ENCODE results near the gene ITGA2.

Gene ITGA2

DNA sequence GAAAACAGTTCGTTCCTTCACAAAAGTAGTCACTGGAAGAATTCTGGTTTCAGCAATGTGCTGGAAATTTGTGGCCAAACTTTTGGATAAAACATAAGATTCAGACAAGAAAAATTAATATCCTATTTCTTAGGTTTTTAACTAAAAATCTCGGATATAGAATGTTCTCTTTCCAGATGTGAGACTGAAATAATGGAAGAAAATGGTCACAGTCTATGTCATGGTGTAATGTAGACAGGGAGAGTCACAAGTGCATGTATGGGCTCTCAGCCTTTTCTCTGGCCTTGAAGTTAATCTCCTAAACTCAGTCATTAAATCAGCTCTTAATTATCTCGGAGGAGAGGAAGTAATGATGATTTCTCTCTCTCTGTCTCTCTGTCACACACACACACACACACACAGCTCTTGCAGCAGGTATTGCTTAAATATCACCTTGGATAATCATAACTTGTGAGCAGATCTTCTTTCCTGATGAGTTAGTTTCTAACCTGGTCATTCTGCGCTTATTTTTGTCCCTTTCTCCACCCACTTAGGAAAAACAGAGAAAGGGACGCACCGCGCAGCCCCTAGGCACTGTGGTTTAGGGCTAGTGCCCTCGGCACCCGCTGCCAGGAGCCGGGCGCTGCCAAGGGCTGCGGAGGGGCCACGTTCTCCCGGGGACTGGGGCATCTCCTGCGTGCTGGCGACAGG lies 672 bp upstream of the ITGA2 start:
- DNase-seq, result peak in 1 of 5 donors; percentile 23

DNA sequence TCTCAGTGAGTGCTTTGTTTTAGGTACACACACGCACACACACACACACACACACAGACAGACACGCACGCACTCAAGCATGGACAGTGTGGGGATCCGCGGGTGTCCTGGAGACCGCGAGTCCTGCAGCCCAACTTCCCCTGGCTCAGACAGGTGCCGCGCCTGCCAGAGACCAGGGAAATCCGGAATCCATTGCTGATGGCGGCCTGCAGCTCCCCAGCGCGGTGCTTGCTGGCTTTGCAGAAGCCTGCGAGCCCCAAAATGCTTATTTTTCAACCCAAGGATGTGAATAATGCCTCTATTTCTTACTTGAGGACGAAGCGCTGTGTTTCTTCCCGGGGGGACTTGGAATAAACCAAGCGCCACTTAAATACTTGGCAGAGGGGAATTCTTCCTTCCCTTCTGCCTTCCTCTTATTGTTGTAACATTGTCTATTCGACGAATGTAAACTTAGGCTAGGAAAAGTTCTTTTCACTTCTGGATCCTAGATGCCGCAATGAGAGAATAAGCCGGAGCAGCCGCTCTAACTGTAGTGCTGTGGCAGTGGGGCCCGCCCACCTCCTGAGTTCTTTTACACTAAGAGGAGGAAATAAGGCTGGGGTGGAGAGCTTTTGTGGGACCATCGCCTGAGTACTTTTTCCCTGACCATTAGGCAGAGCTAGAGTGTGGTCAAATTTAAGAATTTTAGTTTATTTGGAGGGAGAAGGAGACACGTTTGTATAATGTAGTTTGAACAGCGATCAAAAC lies 802 bp downstream of the ITGA2 start:
- DNase-seq, result peak in 4 of 5 donors; percentile 8 to 52 (median 12)

DNA sequence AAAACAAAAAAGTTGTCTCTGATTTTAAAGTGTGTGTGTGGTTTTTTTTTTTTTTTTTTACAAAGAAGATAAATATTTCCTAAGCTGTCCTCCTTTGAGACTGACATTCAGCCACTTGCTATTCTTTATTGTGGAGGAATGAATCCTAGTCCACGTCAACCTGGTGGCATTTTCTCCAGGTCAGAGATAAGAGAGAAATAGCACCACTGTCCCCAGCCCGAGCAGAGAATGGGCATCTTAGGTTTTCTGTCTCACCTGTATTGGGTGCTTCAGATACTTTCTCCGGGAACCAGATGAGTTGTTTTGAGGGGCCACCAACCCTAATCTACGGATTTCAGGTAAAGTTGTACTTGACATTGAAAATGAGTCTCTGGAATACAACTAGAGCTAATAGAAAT lies 1.4 kb downstream of the ITGA2 start:
- DNase-seq, result no peak

DNA sequence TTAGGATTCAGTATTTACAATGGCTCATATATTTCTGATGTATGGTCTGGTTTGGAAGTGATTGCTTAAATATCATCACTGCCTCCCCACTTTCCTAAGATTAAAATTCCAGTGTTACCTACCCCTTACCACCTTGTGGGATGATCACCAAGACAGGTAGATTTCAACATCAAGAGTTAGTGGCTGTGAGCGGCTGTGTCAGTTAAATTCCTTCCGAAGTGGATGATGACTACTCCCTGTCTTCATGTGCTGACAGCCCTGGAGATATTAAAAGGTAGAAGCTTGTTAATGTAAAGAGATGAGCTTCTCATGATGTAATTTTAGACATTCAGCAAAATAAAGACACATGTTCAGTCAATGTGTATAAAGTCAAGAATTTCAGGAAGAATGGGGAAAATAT lies 4.2 kb downstream of the ITGA2 start:
- DNase-seq, result no peak

DNA sequence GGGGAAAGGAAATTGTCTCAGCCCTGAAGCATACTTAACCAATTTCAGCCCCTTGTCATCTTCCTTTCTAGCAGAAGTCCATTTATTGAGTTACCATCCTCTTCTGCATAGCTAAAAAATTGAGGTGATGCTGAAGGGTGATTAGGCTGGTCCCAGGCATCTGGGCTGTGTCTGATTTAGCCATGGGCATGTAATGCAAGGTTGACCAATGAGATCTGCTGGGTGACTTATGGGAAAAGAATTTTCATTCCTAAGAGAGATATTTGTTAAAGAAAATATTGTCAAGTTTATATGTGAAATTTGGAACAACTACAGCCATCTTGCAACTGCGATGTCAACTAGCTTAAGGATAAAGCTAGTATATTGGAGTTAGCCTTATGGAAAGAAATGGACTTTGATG lies 5.1 kb downstream of the ITGA2 start:
- no peak for DNase-seq

DNA sequence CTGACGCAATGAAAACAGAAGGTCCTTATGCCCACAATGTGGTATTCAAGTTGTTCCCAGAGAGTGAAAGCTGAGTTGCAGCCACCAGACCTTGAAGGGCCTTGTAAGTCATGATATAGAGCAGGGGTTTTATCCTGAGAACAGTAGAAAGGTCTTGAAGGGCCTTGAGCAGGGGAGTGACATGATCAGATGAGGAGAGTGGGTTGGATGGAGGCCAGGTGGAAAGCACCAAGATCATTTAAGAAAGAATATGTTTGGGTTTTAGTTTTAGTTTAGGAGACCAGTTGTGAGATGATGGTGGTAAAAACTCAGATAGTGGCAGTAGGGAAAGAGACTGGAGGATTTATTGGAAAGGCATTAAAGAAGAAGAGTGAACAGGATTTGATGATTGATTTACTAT lies 5.9 kb downstream of the ITGA2 start:
- DNase-seq, result no peak

DNA sequence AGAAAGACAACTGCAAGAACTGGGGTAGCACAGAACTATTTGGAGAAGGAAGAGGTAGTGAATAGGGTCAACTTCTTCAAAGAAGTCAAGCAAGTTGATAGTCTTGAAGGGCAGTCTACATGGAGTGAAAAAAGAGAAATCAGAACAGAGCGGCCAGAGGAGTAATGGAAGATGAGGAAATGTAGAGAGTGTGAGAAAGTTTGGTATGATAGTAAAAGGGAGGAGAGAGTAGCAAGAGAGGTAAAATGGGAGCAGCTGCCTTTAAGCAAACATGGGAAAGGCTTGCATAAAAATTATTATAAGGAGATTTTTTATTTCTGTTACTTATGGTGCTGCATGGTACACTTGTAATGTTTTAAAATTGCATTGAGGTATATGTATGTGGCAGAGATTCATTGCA lies 6.8 kb downstream of the ITGA2 start:
- no peak for DNase-seq

DNA sequence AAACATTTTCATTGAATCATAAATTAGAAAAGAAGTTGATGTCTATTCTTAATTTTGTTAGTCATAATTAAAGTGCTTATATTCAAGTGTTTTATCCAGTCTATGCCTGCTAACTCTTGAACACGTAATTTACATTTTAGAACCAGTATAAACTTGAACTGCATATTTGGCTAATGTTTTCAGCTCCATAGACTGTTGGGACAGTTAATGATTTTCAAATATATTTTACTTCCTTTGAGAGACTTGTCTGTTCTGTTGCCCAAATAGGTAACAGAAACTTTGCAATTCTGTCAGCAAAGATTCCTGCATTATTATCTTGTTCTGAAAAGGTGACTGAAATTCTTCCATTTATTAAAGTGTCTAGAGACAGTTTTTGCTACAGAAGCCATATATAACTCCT lies 7.8 kb downstream of the ITGA2 start:
- DNase-seq, result no peak

DNA sequence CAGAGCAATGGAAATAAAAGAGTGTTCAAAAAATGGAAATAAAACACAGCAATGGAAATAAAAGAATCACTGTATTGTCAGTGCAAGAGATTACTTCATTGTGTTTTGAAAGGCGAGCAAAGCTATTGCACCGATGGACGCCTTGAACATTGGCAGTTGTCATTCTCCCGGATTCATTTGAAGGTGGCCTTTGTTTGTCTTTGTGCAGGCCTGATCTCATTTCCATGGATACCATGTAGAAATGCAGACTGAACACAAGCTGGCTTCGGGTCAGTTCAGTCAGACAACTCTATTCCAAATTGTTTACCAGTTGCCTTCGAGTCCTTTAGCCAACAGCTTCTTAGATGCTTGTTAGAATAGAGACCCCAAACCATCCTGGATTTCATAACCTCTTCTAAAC lies 8.3 kb downstream of the ITGA2 start:
- no peak for DNase-seq

DNA sequence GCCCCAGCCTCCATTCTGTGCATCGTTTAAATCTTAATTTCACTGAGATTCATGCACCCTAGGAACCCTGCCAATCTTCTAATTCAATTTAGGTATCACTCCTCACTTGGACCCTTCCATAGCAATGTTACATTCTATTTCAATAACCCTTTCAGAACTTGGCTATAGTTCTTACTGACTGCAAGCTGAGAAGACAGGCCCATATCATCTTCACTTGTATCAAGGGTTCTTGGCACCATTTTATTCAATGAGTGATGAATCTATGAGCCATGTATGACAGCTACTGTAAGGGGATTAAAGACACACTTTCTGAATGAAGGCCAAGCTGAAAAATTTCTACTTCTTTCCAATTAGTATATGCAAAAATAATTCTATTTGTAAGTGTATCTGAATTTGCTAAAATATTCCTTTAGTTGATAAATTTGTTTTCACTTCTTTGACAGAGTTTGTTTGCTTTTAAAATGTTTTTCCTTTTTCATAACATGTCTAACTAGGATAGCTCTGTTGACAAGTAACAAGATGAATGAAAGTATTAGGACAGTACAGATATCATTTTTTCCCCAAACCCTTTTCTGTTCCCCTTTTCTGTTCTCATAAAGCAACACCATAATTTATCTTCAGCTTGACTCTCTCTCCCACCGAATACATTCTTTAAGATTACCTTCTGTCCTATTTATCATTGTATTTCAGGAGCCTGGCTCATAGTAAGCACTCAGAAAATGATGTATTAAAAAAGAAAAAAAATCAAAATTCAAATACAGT lies 9.6 kb downstream of the ITGA2 start:
- no peak for DNase-seq

DNA sequence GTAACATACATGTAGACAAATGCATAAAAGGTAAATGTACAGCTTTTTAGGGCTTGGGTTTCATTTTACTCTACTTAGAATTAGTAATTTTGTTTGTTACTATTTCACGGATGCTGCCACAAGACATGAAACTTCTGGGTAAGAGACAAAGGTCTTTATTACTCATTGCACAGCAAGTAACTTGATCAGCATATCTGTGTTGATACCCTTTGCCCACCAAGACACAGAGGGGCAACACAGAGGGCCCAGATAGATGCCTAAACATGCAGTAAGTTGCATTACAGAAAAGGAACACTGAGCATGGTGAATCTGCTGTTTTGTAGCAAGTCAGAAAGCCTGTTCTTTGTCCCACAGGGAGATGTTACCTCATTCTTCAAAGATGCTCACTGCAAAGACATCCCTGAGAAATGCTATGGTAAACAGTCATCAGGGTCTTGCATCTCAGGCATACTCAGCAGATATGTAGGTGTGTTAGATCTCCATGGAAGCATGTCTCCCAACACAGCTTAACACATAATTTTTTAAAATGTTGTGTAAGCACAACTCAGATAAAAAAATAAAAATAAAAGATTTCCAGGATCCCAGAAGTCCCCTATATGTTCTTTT lies 10.3 kb downstream of the ITGA2 start:
- peak in 1 of 5 donors; percentile 67 for DNase-seq

DNA sequence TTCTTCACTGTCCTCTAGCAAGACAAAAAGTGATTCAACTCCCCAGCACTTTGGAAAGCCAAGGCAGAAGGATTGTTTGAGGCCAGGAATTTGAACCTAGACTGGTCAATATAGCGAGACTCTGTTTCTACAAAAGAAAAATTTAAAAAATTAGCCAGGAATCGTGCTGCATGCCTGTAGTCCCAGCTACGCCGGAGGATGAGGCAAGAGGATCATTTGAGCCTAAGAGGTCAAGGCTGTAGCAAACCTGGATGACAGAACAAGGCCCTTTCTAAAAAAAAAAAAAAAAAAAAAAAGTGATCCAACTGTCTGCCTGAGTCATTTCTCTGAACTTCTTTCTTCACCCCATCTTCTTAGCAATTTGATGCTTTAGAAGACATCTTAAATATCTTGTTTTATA lies 12.4 kb downstream of the ITGA2 start:
- DNase-seq, result no peak

DNA sequence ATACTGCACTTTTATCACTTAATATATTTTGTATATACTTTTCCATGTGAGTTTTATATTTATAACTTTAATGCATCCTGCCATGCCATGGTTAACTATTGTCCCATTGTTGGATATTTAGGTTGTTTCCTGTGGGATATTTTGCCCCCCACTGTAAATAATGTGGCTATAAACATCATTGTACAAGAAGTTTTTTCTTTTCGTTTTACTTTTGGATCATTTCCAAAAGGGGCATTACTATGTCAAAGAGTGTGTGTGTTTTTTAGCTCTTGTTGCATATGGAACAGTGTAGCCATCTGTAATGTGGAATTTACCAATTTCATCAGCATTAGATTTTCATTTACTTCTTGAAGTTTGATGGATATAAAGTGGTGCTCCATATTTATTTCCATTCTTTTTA lies 13.3 kb downstream of the ITGA2 start:
- DNase-seq, result no peak

DNA sequence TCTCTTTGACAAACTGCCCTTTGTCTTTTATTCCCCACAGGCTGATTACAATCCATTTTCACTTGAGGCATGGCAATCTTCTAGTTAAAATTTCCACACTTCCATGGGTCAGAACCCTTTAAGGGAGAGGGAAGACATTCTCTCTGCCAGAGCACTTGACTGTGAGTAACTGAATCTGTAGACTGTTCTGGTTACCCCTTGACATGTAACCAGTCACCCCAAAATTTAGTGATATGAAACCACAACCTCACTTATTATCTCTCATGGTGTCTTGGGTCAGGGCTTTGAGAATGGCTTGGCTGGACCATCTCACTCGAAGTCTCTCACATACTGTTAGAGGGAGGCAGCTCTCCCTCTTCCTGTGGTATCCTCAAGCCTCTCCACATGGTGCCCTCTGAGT lies 14.0 kb downstream of the ITGA2 start:
- DNase-seq, result no peak

DNA sequence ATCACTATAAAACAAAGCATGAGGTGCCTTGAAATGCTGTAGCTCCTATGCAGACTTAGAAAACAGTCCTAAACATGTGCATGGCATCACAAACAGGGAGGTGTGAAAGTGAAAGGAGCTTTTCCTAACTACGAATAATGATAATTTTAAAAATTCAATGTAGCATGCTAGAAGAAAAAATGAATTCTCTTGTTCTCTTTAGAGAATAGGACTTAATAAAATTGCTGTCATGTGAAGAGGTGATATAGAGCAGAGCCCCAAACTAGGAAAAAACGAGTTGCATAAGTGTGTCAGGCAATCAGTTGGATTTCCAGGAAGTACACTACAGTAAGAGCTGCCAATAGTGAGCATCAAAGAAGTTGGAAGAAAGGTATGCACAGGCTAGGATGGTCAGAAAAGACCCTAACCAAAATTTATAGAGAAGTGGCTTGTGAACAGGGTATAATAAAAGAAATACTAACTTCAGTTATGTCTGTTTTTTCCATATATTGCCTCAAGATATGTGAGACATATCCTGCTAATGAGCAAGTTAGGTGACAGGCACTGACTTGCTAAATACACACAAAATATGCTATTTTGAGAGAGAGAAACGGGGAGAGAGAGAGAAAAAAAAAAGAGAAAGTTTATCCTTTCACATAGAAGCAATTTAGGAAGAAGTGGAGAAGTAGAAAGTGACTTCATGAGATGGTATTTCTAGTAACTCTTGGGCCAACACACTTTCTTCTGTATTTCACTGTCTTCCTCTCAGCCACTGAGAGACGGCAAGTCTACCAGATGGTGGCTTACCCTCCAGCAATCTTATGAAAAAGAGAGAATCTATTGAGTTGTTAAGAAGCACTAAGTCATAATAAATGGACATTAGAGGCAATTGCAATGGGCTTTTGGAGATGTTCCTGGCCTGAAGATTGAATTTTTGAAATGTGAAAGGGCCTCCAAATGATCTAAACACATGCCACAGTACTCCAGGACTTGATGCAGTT lies 18.0 kb downstream of the ITGA2 start:
- DNase-seq, result peak in 1 of 5 donors; percentile 10

DNA sequence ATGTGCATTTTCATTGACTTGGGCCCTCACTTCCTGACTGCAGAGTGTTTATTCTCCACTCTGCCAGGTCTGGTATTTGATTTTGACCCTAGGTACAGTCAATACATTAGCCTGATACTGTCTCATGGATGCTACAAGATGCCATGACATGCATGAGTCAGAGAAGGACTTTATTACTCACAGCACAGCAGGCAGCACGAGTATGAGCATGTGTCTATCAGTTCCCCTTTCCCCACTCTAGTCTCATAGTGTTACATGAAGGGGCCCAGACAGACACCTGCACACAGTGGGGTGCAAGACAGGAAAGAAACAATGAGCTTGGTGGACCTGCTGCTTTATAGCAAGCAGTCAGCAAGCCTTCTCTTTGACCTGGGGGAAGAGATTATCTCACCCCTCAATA lies 19.6 kb downstream of the ITGA2 start:
- DNase-seq, result peak in 1 of 5 donors; percentile 84

DNA sequence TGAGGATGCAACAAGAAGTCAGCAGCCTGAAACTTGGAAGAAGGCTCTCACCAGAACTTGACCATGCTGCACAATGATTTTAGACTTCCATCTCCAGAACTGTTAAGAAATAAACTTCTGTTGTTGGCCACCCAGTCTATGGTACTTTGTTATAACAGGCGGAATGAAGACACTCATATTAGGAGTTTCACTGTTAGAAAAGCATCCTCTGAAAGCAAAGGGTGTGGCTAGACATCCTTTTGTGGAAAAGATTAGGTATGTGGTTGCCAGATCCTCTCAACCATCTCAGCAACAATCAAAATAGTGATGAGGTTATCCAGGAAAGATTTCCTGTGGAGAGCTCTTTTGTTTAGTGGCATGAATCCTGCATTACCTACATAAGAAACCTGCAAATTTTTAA lies 20.7 kb downstream of the ITGA2 start:
- peak in 1 of 5 donors; percentile 71 for DNase-seq

DNA sequence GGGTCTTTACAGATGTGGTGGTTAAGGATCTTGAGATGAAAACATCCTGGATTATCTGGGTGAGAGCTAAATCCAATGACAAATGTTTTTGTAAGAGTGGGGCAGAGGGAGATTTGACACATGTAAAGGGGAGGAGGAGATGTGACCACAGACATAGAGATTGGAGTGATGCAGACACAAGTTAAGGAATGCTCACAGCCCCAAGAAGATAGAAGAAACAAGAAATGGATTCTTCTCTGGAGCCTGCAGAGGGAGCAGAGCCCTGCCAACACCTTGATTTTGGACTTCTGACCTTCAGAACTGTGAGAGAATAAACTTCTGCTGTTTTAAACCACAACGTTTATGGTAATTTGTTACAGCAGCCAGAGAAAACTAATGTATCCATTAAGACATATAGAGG lies 21.7 kb downstream of the ITGA2 start:
- no peak for DNase-seq

DNA sequence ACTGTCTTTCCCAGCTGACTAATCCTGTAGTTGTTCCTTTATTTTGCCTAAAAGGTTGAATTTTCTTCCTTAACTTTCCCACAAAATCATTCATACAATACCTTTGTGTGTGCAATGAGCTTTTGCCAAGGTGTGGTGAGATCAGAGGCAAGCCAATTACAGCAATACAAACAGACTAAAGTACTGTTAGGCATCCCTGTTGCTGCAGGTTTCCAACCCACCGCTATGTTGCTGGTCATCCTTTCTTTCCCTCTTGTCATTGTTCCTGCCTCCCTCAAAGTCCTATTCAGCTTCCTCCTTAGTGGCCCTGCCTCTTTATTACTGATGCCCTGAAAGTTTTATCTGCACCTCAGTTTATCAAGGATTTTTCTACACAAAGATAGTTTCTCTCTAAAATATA lies 22.1 kb downstream of the ITGA2 start:
- DNase-seq, result no peak

DNA sequence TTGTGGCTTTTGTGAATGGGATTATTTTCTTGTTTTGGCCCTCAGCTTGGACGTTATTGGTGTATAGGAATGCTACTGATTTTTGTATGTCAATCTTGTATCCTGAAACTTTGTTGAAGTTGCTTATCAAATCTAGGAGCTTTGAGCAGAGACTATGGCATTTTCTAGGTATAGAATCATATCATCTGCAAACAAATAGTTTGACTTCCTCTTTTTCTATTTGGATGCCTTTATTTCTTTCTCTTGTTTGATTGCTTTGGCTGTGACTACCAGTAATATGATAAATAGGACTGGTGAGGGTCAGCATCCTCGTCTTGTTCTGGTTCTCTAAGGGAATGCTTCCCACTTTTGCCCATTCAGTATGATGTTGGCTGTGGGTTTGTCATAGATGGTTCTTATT lies 24.7 kb downstream of the ITGA2 start:
- no peak for DNase-seq

DNA sequence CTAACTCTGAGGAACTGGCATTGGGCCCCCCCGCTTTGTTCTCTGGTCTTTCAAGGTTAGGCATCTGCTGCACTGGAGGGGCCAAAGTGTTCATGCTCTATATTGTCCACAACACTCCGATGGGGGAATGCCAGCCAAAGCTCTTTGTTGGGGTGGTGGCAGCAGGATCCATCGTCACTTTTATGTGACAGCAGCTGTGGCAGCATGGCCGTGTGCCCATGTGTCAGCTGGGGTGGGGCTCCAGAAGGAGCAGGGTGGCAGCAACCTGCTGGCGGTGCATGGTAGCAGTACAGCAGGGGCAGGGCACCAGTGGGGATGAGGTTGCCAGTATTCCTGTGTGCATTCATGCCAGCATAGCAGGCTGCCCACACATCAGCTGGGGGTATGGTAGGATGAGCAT lies 28.2 kb downstream of the ITGA2 start:
- DNase-seq, result no peak

DNA sequence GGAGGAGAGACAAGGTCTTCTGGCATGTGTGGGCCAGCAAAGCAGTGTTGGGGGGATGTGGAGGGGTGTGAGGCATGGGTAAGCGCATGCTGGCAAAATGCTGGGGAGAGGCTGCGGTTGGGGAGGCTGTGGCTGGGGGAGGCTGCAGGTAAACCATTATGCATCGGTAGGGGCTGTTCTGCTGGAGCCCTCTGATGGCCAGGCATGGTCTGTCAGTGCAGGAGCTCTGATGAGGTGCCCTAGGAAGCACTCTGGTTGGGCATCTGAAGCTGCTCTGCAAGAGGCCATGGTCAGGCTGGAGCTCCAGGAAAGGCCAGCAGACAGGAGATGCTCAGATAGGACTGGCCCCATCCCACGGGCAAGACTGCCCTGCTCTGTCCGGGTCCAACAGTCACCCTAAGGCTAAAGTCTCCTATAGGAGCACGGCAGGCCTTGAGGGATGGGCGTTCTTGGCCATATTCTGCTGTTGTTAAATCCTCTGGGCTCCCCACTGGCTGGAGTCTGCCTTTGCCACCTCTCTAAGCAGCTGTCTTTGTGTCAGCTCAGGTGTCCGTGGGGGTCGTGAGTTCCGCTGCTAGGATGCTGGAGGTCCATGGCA lies 28.7 kb downstream of the ITGA2 start:
- no peak for DNase-seq
